ENCODE results near the gene VSTM4.

DNA sequence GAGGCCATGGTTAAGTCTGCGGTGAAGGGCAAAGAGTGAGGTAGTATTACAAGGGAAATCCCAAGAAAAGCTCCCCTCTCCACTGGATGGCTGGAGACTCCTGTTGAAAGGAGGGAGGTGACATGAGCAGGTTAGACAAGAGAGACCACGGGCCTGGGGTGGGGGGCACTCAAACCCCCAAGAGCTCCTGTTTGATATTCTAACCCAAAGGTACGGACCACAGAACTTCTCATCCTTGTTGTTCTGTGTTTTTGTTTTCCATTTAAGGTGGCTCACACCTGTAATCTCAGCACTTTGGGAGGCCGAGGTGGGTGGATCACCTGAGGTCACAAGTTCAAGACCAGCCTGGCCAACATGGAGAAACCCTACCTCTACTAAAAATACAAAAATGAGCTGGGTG lies 11.6 kb downstream of the VSTM4 start:
- TF ChIP-seq, protein P1, sequence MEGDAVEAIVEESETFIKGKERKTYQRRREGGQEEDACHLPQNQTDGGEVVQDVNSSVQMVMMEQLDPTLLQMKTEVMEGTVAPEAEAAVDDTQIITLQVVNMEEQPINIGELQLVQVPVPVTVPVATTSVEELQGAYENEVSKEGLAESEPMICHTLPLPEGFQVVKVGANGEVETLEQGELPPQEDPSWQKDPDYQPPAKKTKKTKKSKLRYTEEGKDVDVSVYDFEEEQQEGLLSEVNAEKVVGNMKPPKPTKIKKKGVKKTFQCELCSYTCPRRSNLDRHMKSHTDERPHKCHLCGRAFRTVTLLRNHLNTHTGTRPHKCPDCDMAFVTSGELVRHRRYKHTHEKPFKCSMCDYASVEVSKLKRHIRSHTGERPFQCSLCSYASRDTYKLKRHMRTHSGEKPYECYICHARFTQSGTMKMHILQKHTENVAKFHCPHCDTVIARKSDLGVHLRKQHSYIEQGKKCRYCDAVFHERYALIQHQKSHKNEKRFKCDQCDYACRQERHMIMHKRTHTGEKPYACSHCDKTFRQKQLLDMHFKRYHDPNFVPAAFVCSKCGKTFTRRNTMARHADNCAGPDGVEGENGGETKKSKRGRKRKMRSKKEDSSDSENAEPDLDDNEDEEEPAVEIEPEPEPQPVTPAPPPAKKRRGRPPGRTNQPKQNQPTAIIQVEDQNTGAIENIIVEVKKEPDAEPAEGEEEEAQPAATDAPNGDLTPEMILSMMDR (IDR thresholded peaks at IDR 0.05), result no peak
- no peak for TF ChIP-seq POLR2A (IDR thresholded peaks at IDR 0.05)
- TF ChIP-seq POLR2AphosphoS5 (IDR thresholded peaks at IDR 0.05), result no peak
